NCI-H2081 (cell line): Measurements from ENCODE around the gene TMEM204.

Source experiments
- DNase-seq, 2 experiments: peaks; one replicate each; lab custom pipeline; 2025; lab: John Stamatoyannopoulos, UW

TMEM204 gene

GRCh38 chr16:1520461-1520860 is 13.0 kb upstream of the TMEM204 start:
- DNase-seq: no peak

GRCh38 chr16:1523581-1524245 is 9.8 kb upstream of the TMEM204 start:
- no peak for DNase-seq

GRCh38 chr16:1524366-1524765 is 9.1 kb upstream of the TMEM204 start:
- no peak for DNase-seq

- no peak for DNase-seq
Observed at GRCh38 chr16:1525871-1526607, 7.4 kb upstream of the TMEM204 start.

- DNase-seq: no peak
Observed at GRCh38 chr16:1526608-1527555, 6.6 kb upstream of the TMEM204 start.

GRCh38 chr16:1527836-1528811 is 5.3 kb upstream of the TMEM204 start:
- no peak for DNase-seq

GRCh38 chr16:1528921-1529537 is 4.4 kb upstream of the TMEM204 start:
- no peak for DNase-seq

- no peak for DNase-seq
Observed at GRCh38 chr16:1530349-1530882, 3.0 kb upstream of the TMEM204 start.

GRCh38 chr16:1530883-1531637 is 2.4 kb upstream of the TMEM204 start:
- no peak for DNase-seq

- DNase-seq: no peak
Observed at GRCh38 chr16:1531638-1531910, 1.9 kb upstream of the TMEM204 start.

- DNase-seq: no peak
Observed at GRCh38 chr16:1532081-1532760, 1.2 kb upstream of the TMEM204 start.

GRCh38 chr16:1532771-1533170 is 695 bp upstream of the TMEM204 start:
- DNase-seq: no peak

- no peak for DNase-seq
Observed at GRCh38 chr16:1534021-1535020, 855 bp downstream of the TMEM204 start.

- DNase-seq: no peak
Observed at GRCh38 chr16:1535391-1536291, 2.2 kb downstream of the TMEM204 start.

GRCh38 chr16:1536601-1537000 is 3.1 kb downstream of the TMEM204 start:
- no peak for DNase-seq

GRCh38 chr16:1537138-1537577 is 3.7 kb downstream of the TMEM204 start:
- no peak for DNase-seq

GRCh38 chr16:1537763-1538289 is 4.4 kb downstream of the TMEM204 start:
- no peak for DNase-seq
